GM12874 (cell line): ENCODE data around the gene ADAMTS19.

ENCODE experiments used
- CTCF ChIP-seq: IDR thresholded peaks from 2 replicates; pipeline ENCODE4 v1.5.1; 2011; ENCODE audit warnings: low read depth, mild to moderate bottlenecking, control low read depth, low read length, moderate library complexity; ENCODE audit not compliant: insufficient read depth

The ADAMTS19 gene

GRCh38 chr5:129459450-129459776, 685 bp upstream of the ADAMTS19 start:
- TF ChIP-seq CTCF: no peak

- TF ChIP-seq CTCF: no peak
Measured at GRCh38 chr5:129460672-129460935, 506 bp downstream of the ADAMTS19 start.

GRCh38 chr5:129460936-129461710, 1.0 kb downstream of the ADAMTS19 start:
- peak; percentile 44; the same call in 1 of the 2 replicates for TF ChIP-seq CTCF

- no peak for TF ChIP-seq CTCF
Measured at GRCh38 chr5:129461711-129462332, 1.7 kb downstream of the ADAMTS19 start.

- no peak for TF ChIP-seq CTCF
Measured at GRCh38 chr5:129465776-129466344, 5.8 kb downstream of the ADAMTS19 start.

- no peak for TF ChIP-seq CTCF
Measured at GRCh38 chr5:129474544-129474943, 14.4 kb downstream of the ADAMTS19 start.

GRCh38 chr5:129476751-129477150, 16.7 kb downstream of the ADAMTS19 start:
- no peak for TF ChIP-seq CTCF
